NCI-H1417 treated with DMSO at 0.1 percent for 48 hours (cell line): ENCODE measurements around the gene ANGPTL8.

Source experiments
- DNase-seq: peaks from one replicate; lab custom pipeline; 2025; lab: John Stamatoyannopoulos, UW

Gene ANGPTL8

GRCh38 chr19:11203194-11204075 is 36.0 kb upstream of the ANGPTL8 start:
- DNase-seq = no peak

GRCh38 chr19:11204076-11204602 is 35.3 kb upstream of the ANGPTL8 start:
- no peak for DNase-seq

GRCh38 chr19:11204943-11205349 is 34.5 kb upstream of the ANGPTL8 start:
- no peak for DNase-seq

GRCh38 chr19:11205939-11206570 is 33.4 kb upstream of the ANGPTL8 start:
- no peak for DNase-seq

- DNase-seq = no peak
Observed at GRCh38 chr19:11208561-11209471, 30.6 kb upstream of the ANGPTL8 start.

GRCh38 chr19:11209839-11210655 is 29.4 kb upstream of the ANGPTL8 start:
- DNase-seq = no peak

GRCh38 chr19:11210656-11210928 is 28.8 kb upstream of the ANGPTL8 start:
- no peak for DNase-seq

GRCh38 chr19:11214387-11214786 is 25.0 kb upstream of the ANGPTL8 start:
- DNase-seq = no peak

GRCh38 chr19:11221082-11221598 is 18.3 kb upstream of the ANGPTL8 start:
- DNase-seq = no peak

- DNase-seq = no peak
Observed at GRCh38 chr19:11223200-11223599, 16.2 kb upstream of the ANGPTL8 start.

- DNase-seq = no peak
Observed at GRCh38 chr19:11224429-11224828, 15.0 kb upstream of the ANGPTL8 start.

GRCh38 chr19:11225172-11225571 is 14.2 kb upstream of the ANGPTL8 start:
- no peak for DNase-seq

GRCh38 chr19:11225815-11226214 is 13.6 kb upstream of the ANGPTL8 start:
- no peak for DNase-seq

- no peak for DNase-seq
Observed at GRCh38 chr19:11226716-11227166, 12.7 kb upstream of the ANGPTL8 start.

- DNase-seq = no peak
Observed at GRCh38 chr19:11227195-11227886, 12.1 kb upstream of the ANGPTL8 start.

GRCh38 chr19:11230621-11231386 is 8.6 kb upstream of the ANGPTL8 start:
- DNase-seq = no peak

- no peak for DNase-seq
Observed at GRCh38 chr19:11232555-11232954, 6.9 kb upstream of the ANGPTL8 start.

GRCh38 chr19:11233073-11233472 is 6.3 kb upstream of the ANGPTL8 start:
- no peak for DNase-seq

- DNase-seq = no peak
Observed at GRCh38 chr19:11234486-11235075, 4.8 kb upstream of the ANGPTL8 start.
